Adrenal gland (tissue), 12 donors: ENCODE results near the gene MARK2. TPM values are rescaled to one million over a fixed set of nuclear protein-coding genes. Genes with fewer than 3 reads are reported as not detected.

Experiments
- DNase-seq, 7 donors: peaks; one replicate each; pipeline ENCODE4 v3.0.0-alpha.2; 2019 to 2020
- H3K27ac ChIP-seq, 5 donors: fragments of 200-600 bp; sonication (generic) in 4 of 5; 1 replicate in 3 of 5; 2 replicates in 2 of 5; pipeline versions ENCODE4 v1.5.1 to v1.8.0; 2016 to 2020; ENCODE audit warnings: mild to moderate bottlenecking in 1 of 5
- H3K27me3 ChIP-seq: fragments of 200-600 bp; 2 replicates; pipeline ENCODE4 v1.8.0; 2021
- H3K36me3 ChIP-seq, 2 donors: fragments of 200-600 bp; replicated peaks in 1 of 2; 1 replicate in 1 of 2; 2 replicates in 1 of 2; pipeline versions ENCODE4 v1.5.1 to v1.8.0; 2018 to 2022
- H3K4me1 ChIP-seq, 2 donors: fragments of 200-600 bp; replicated peaks in 1 of 2; 1 replicate in 1 of 2; 2 replicates in 1 of 2; pipeline versions ENCODE4 v1.5.1 to v1.8.0; 2018 to 2021
- H3K4me3 ChIP-seq, 4 donors: fragments of 200-600 bp; sonication (generic) in 3 of 4; one replicate each; pipeline ENCODE4 v1.5.1; 2016 to 2018
- H3K9me3 ChIP-seq, 3 donors: fragments of 200-600 bp; sonication (generic) in 1 of 3; replicated peaks in 1 of 3; 1 replicate in 2 of 3; 2 replicates in 1 of 3; pipeline versions ENCODE4 v1.5.1 to v1.8.0; 2016 to 2021
- CTCF ChIP-seq, 6 experiments: fragments of 450-650 bp in 4 of 6; fragments of 200-600 bp in 2 of 6; sonication (generic) in 1 of 6; IDR thresholded peaks; 1 replicate in 5 of 6; 2 replicates in 1 of 6; pipeline versions ENCODE4 v1.5.1 to v1.8.0; 2016 to 2021; ENCODE audit warnings: antibody characterized with exemption in 6 of 6, mild to moderate bottlenecking in 2 of 6, moderate library complexity in 1 of 6
- POLR2A ChIP-seq, 2 donors: fragments of 450-650 bp; IDR thresholded peaks; one replicate each; pipeline ENCODE4 v1.6.1; 2017; ENCODE audit warnings: antibody characterized with exemption in 2 of 2, mild to moderate bottlenecking in 2 of 2, moderate library complexity in 1 of 2
- WGBS, 4 donors: extraction: QIAGEN DNeasy Blood & Tissue Kit in 2 of 4; methylation state at CpG; one replicate each; pipeline versions ENCODE4 v1.1.5 to v1.1.7; 2013 to 2017; 5-methylcytosine and 5-hydroxymethylcytosine counted together
- intact Hi-C, 2 donors: fragments of 100-400 bp; cut with DNase I; formaldehyde crosslinking; loops; one replicate each; pipeline versions ENCODE4 v1.14.1 to v1.15.0; 2022 to 2023
- polyA plus RNA-seq, 3 donors: library from polyadenylated mRNA; stranded (reverse); fragments of 200-250 nt in 2 of 3; fragments of 350-450 nt in 1 of 3; fragmentation: Illumina TruSeq in 1 of 3; extraction: RNeasy Lipid Tissue Mini Kit (QIAGEN cat#74804) in 1 of 3; gene quantifications; one replicate each; pipeline ENCODE4 v1.2.3, GENCODE V29; 2013 to 2014
- total RNA-seq, 9 donors: library from RNA; depleted of rRNA in 4 of 9; stranded (reverse); fragments of >200 nt in 4 of 9; fragments of 120-200 nt in 1 of 9; fragmentation: NEBNext Ultra II Directional in 1 of 9; extraction: Animal tissue kit (Norgen Biotek cat#: 25700) in 1 of 9; gene quantifications; one replicate each; pipeline versions ENCODE4 v1.1.0 to v1.2.4, GENCODE V29; 2013 to 2023
- donor health status: healthy with polysubstance abuse.
- donor health status: Bipolar disorder and iron deficiency.
- donor health status: DM: yes; HTN: yes; CAD: no.
- donor health status: DM: no; HTN: no; CAD: no.
- donor health status: DM: no; HTN: no; CAD: no.
- donor health status: DM: yes; HTN: yes; CAD: no.

The MARK2 gene
- total and polyA plus RNA-seq, 12 donors: 7.3 to 39.7 (median 31.6) TPM

- Histone ChIP-seq H3K36me3 (no peaks in the 10 kb centered on the region), H3K4me1 (peaks cover 10 to 29% of the 10 kb centered on the region in 2 donors), H3K4me3 (peak overlapping the region in 3 of 4 donors; percentile 52 to 68 (median 64)), H3K9me3 (no peaks in the 10 kb centered on the region), H3K27ac (peak overlapping the region in 2 of 5 donors; percentile 28 to 77), H3K27me3 (no peaks in the 10 kb centered on the region)
- WGBS, 4 donors: 0 to 3% (median 2%) methylated on average over 12 to 26 of the region's 26 CpGs
- DNase-seq: peak in 4 of 7 donors; percentile 24 to 47 (median 36)
- no peak for TF ChIP-seq CTCF (IDR thresholded peaks at IDR 0.05)
- TF ChIP-seq POLR2A (IDR thresholded peaks at IDR 0.05): no peak
- intact Hi-C loops: no loop called here
Measured at GRCh38 chr11:63939397-63939891, 100.5 kb downstream of the MARK2 start.

- Histone ChIP-seq H3K9me3 (no peaks in the 10 kb centered on the region), H3K36me3 (no peaks in the 10 kb centered on the region), H3K27ac (no peak overlapping the region), H3K4me1 (peaks cover 20 to 43% of the 10 kb centered on the region in 2 donors), H3K27me3 (no peaks in the 10 kb centered on the region), H3K4me3 (no peak overlapping the region)
- intact Hi-C loops: loop anchor here in 1 of 2 donors (10.0 kb wide), 1 partner anchor 176 kb away; the partner anchor contains the start of gene ZFTA
- WGBS, 4 donors: 79 to 89% (median 82%) methylated on average over 6 of the region's 6 CpGs
- no peak for DNase-seq
- TF ChIP-seq POLR2A (IDR thresholded peaks at IDR 0.05) (no peak), CTCF (IDR thresholded peaks at IDR 0.05) (no peak)
Measured at GRCh38 chr11:63940786-63941185, 101.9 kb downstream of the MARK2 start.

- peaks cover 20 to 43% of the 10 kb centered on the region in 2 donors for H3K4me1 ChIP-seq
- intact Hi-C loops: loop anchor here in 1 of 2 donors (10.0 kb wide), 1 partner anchor 177 kb away; the partner anchor contains the start of gene ZFTA
- no peaks in the 10 kb centered on the region for H3K9me3 ChIP-seq
- H3K27ac ChIP-seq: no peak overlapping the region
- H3K4me3 ChIP-seq: no peak overlapping the region
- no peaks in the 10 kb centered on the region for H3K27me3 ChIP-seq
- no peak for DNase-seq
- WGBS, 4 donors: 74 to 86% (median 77%) methylated on average over 4 of the region's 4 CpGs
- no peak for TF ChIP-seq CTCF (IDR thresholded peaks at IDR 0.05)
- no peak for TF ChIP-seq POLR2A (IDR thresholded peaks at IDR 0.05)
- H3K36me3 ChIP-seq: peaks cover 0 to 10% of the 10 kb centered on the region in 2 donors
Measured at GRCh38 chr11:63941901-63942300, 103.0 kb downstream of the MARK2 start.

- Histone ChIP-seq H3K27ac (no peak overlapping the region), H3K4me1 (peaks cover 20 to 43% of the 10 kb centered on the region in 2 donors), H3K27me3 (no peaks in the 10 kb centered on the region), H3K4me3 (no peak overlapping the region), H3K36me3 (peaks cover 0 to 19% of the 10 kb centered on the region in 2 donors), H3K9me3 (no peaks in the 10 kb centered on the region)
- no peak for DNase-seq
- WGBS, 4 donors: 87 to 100% (median 91%) methylated on average over 3 of the region's 3 CpGs
- intact Hi-C loops: loop anchor here in 1 of 2 donors (10.0 kb wide), 1 partner anchor 178 kb away; the partner anchor contains the start of gene ZFTA
- no peak for TF ChIP-seq POLR2A (IDR thresholded peaks at IDR 0.05)
- no peak for TF ChIP-seq CTCF (IDR thresholded peaks at IDR 0.05)
Measured at GRCh38 chr11:63942803-63943202, 103.9 kb downstream of the MARK2 start.
